GM12878 (cell line): ENCODE results near the gene PRDM16. TPM values are rescaled to one million over a fixed set of nuclear protein-coding genes. Genes with fewer than 3 reads are reported as not detected.

ENCODE experiments used
- ATAC-seq: fragments of 200-7000 bp; cut with Tn5 transposase; 3 replicates; pipeline ENCODE4 v1.9.1; 2020; ENCODE audit warnings: mild to moderate bottlenecking, moderate library complexity
- BruUV-seq: library from RNA; stranded (reverse); fragments of 400-500 nt; replicated peaks from 2 replicates; lab custom pipeline; 2021; lab: Mats Ljungman, UMichigan
- CTCF ChIA-PET: fragments of 300-600 bp; sonication (Branson Sonifier 250); formaldehyde crosslinking; extraction: SDS; loops from one replicate; lab custom pipeline; 2021; ENCODE audit warnings: inconsistent platforms; lab: Yijun Ruan, JAX
- POLR2A ChIA-PET: fragments of 350-600 bp; formaldehyde crosslinking; extraction: SDS; loops from one replicate; lab custom pipeline; 2021; ENCODE audit warnings: inconsistent platforms; lab: Charles Lee
- RAD21 ChIA-PET: fragments of 300-600 bp; sonication (Branson Sonifier 250); formaldehyde crosslinking; loops from one replicate; lab custom pipeline; 2023; ENCODE audit warnings: antibody characterized with exemption; ENCODE audit not compliant: unreplicated experiment; lab: Charles Lee
- SMC1A ChIA-PET: fragments of 300-600 bp; sonication (Branson Sonifier 250); formaldehyde crosslinking; loops from one replicate; lab custom pipeline; 2023; ENCODE audit not compliant: unreplicated experiment, uncharacterized antibody; lab: Charles Lee
- DNase-seq: peaks from one replicate; pipeline ENCODE4 v3.0.0-alpha.2; 2011; ENCODE audit warnings: low read depth, low spot score
- FAIRE-seq: peaks from 3 replicates; lab custom pipeline; 2011; peaks lifted over from hg19 to GRCh38; lab: Jason Lieb, UNC
- H2AFZ ChIP-seq: 2 replicates; pipeline ENCODE4 v1.6.0; 2011; ENCODE audit warnings: low read depth, low read length, control low read depth; ENCODE audit not compliant: control insufficient read depth
- H3K27ac ChIP-seq: 2 replicates; pipeline ENCODE4 v1.5.1; 2011; ENCODE audit warnings: control low read depth; ENCODE audit not compliant: control insufficient read depth, insufficient read depth
- H3K27me3 ChIP-seq, 2 experiments: replicated peaks in 1 of 2; 2 replicates each; pipeline versions ENCODE4 v1.6.0 to v1.6.1; 2011; ENCODE audit warnings: low read length in 1 of 2; ENCODE audit not compliant: control insufficient read depth in 2 of 2, insufficient read depth in 2 of 2
- H3K36me3 ChIP-seq, 2 experiments: 2 replicates each; pipeline ENCODE4 v1.5.1; 2011; ENCODE audit warnings: low read length in 1 of 2; ENCODE audit not compliant: control insufficient read depth in 2 of 2, insufficient read depth in 2 of 2
- H3K4me1 ChIP-seq: 2 replicates; pipeline ENCODE4 v1.6.1; 2011; ENCODE audit warnings: mild to moderate bottlenecking, low read length, moderate library complexity, mixed read lengths; ENCODE audit not compliant: control insufficient read depth, insufficient read depth
- H3K4me2 ChIP-seq: 2 replicates; pipeline ENCODE4 v1.6.0; 2011; ENCODE audit warnings: control low read depth; ENCODE audit not compliant: control insufficient read depth, insufficient read depth
- H3K4me3 ChIP-seq: fragments of 200-600 bp; sonication (generic); 2 replicates; pipeline ENCODE4 v1.5.1; 2016
- H3K79me2 ChIP-seq: 2 replicates; pipeline ENCODE4 v1.6.0; 2011; ENCODE audit warnings: low read length; ENCODE audit not compliant: control insufficient read depth, insufficient read depth
- H3K9ac ChIP-seq: 2 replicates; pipeline ENCODE4 v1.8.0; 2011; ENCODE audit warnings: low read length, control low read depth, mixed read lengths; ENCODE audit not compliant: control insufficient read depth, insufficient read depth
- H3K9me3 ChIP-seq: replicated peaks from 3 replicates; pipeline ENCODE4 v1.5.1; 2011; ENCODE audit warnings: mild to moderate bottlenecking, low read length; ENCODE audit not compliant: control insufficient read depth, insufficient read depth
- H4K20me1 ChIP-seq: 2 replicates; pipeline ENCODE4 v1.6.0; 2011; ENCODE audit not compliant: control insufficient read depth, insufficient read depth
- ATF2 ChIP-seq: IDR thresholded peaks from 2 replicates; pipeline ENCODE4 v1.6.1; 2012; ENCODE audit warnings: low read length, inconsistent platforms
- ESRRA ChIP-seq: IDR thresholded peaks from 2 replicates; pipeline ENCODE4 v1.6.1; 2012; ENCODE audit warnings: mild to moderate bottlenecking, low read length, improper control_type of control experiment
- FOS ChIP-seq: IDR thresholded peaks from 3 replicates; pipeline ENCODE4 v1.6.1; 2011; ENCODE audit warnings: borderline replicate concordance; ENCODE audit not compliant: insufficient read length; ENCODE audit errors: extremely low read depth
- RCOR1 ChIP-seq: conservative IDR thresholded peaks from 2 replicates; pipeline ENCODE4 v1.6.1; 2012; ENCODE audit warnings: low read depth, low read length, improper control_type of control experiment
- RELB ChIP-seq: fragments of 450-650 bp; IDR thresholded peaks from 2 replicates; pipeline ENCODE4 v1.6.1; 2017; ENCODE audit warnings: low read depth, mild to moderate bottlenecking, moderate library complexity
- SIN3A ChIP-seq: IDR thresholded peaks from 2 replicates; pipeline ENCODE4 v1.6.1; 2012; ENCODE audit warnings: low read depth, low read length, improper control_type of control experiment
- SIX5 ChIP-seq: IDR thresholded peaks from 2 replicates; pipeline ENCODE4 v1.6.1; 2011; ENCODE audit warnings: mild to moderate bottlenecking, low read depth, low read length, moderate library complexity; ENCODE audit not compliant: severe bottlenecking
- YBX1 ChIP-seq: fragments of 450-650 bp; IDR thresholded peaks from 2 replicates; pipeline ENCODE4 v1.6.1; 2016; ENCODE audit warnings: antibody characterized with exemption
- WGBS: methylation state at CpG from one replicate; pipeline ENCODE4 v1.1.6; 2016; ENCODE audit warnings: low lambda C conversion rate; ENCODE audit not compliant: insufficient replicate concordance, insufficient coverage; ENCODE audit errors: missing lambda C conversion rate; 5-methylcytosine and 5-hydroxymethylcytosine counted together
- in situ Hi-C: fragments of 300-500 bp; cut with MboI; formaldehyde crosslinking; loops from 9 replicates; pipeline ENCODE4 v1.14.3; 2018; ENCODE audit warnings: mixed read lengths
- intact Hi-C: fragments of 100-400 bp; cut with micrococcal nuclease; formaldehyde crosslinking; loops from one replicate; pipeline ENCODE4 v1.14.2; 2022; ENCODE audit not compliant: unreplicated experiment
- polyA plus RNA-seq, 11 experiments: library from polyadenylated mRNA; depleted of rRNA in 4 of 11; unstranded in 6 of 11; stranded (reverse) in 5 of 11; fragments of >200 nt; fragmentation: Nextera tagmentation in 4 of 11; fragmentation: Illumina TruSeq in 1 of 11; extraction: Ambion mirVana in 4 of 11; extraction: Trizol in 1 of 11; gene quantifications; 1 replicate in 1 of 11; 2 replicates in 10 of 11; pipeline versions ENCODE4 v1.2.1 to v1.2.3, GENCODE V29; 2011 to 2016; ENCODE audit warnings: inconsistent platforms in 2 of 11, missing spikeins in 2 of 11, low read depth in 1 of 11
- total RNA-seq, 4 experiments: library from RNA; depleted of rRNA in 3 of 4; stranded (reverse); fragments of >200 nt in 3 of 4; fragmentation: Illumina TruSeq in 1 of 4; extraction: Trizol in 1 of 4; gene quantifications; 2 replicates each; pipeline versions ENCODE4 v1.2.1 to v1.2.3, GENCODE V29; 2013 to 2021

The PRDM16 gene
- total and polyA plus RNA-seq, 10 of the 15 experiments (the other 5 are each of a cell fraction or from before 2014, with no cell fraction given), result 0.03 TPM; not detected in 9

GRCh38 chr1:3467096-3468036 is 398.4 kb downstream of the PRDM16 start:
- ATAC-seq, result no peak
- no peak for DNase-seq
- CTCF ChIA-PET, result no interaction called here
- no peak for FAIRE-seq
- no TSS peak for BruUV-seq
- Histone ChIP-seq H2AFZ (no peak overlapping the region), H3K27ac (no peak overlapping the region), H3K36me3 (no peaks in the 10 kb centered on the region), H3K27me3 (no peaks in the 10 kb centered on the region), H4K20me1 (no peaks in the 10 kb centered on the region), H3K9me3 (no peaks in the 10 kb centered on the region), H3K4me2 (no peak overlapping the region), H3K9ac (no peak overlapping the region), H3K79me2 (no peaks in the 10 kb centered on the region), H3K4me1 (no peaks in the 10 kb centered on the region), H3K4me3 (no peak overlapping the region)
- TF ChIP-seq FOS (no peak), SIN3A (no peak), ESRRA (no peak), SIX5 (no peak), YBX1 (no peak), ATF2 (no peak), RELB (no peak), RCOR1 (no peak)
- POLR2A ChIA-PET, result no interaction called here
- intact Hi-C loops (no loop called here), in situ Hi-C loops (no loop called here)
- RAD21 ChIA-PET, result no interaction called here
- WGBS, result 44% methylated on average over 27 of the region's 35 CpGs
- SMC1A ChIA-PET, result no interaction called here
